Neutrophil (primary cell): Measurements from ENCODE around the gene FOXN4.

Source experiments
- H3K27ac ChIP-seq: fragments of 200-600 bp; sonication (generic); 2 replicates; pipeline ENCODE4 v1.5.1; 2016; ENCODE audit warnings: mild to moderate bottlenecking, moderate library complexity
- H3K27me3 ChIP-seq: fragments of 200-600 bp; sonication (generic); 2 replicates; pipeline ENCODE4 v1.6.0; 2016; ENCODE audit warnings: mild to moderate bottlenecking
- H3K36me3 ChIP-seq: fragments of 200-600 bp; sonication (generic); 2 replicates; pipeline ENCODE4 v1.5.1; 2017
- H3K4me1 ChIP-seq, 2 experiments: fragments of 200-600 bp in 1 of 2; sonication (generic) in 1 of 2; 1 replicate in 1 of 2; 2 replicates in 1 of 2; pipeline versions ENCODE4 v1.5.1 to v1.6.1; 2013 to 2016; ENCODE audit warnings: low read depth in 1 of 2, low read length in 1 of 2, mild to moderate bottlenecking in 1 of 2, moderate library complexity in 1 of 2; ENCODE audit not compliant: control insufficient read depth in 1 of 2, insufficient read depth in 1 of 2
- H3K4me3 ChIP-seq, 2 experiments: fragments of 200-600 bp in 1 of 2; sonication (generic) in 1 of 2; 1 replicate in 1 of 2; 2 replicates in 1 of 2; pipeline ENCODE4 v1.5.1; 2013 to 2016; ENCODE audit warnings: low read depth in 1 of 2, low read length in 1 of 2, mild to moderate bottlenecking in 1 of 2, moderate library complexity in 1 of 2
- H3K9me3 ChIP-seq: fragments of 200-600 bp; sonication (generic); 2 replicates; pipeline ENCODE4 v1.5.1; 2016
- CTCF ChIP-seq: fragments of 200-600 bp; sonication (generic); IDR thresholded peaks from 2 replicates; pipeline ENCODE4 v1.5.1; 2016; ENCODE audit warnings: antibody characterized with exemption

The FOXN4 gene

GRCh38 chr12:109256011-109256410 lies 53.1 kb downstream of the FOXN4 start:
- TF ChIP-seq CTCF = no peak
- Histone ChIP-seq H3K4me3 (no peak overlapping the region), H3K27ac (no peak overlapping the region), H3K9me3 (no peaks in the 10 kb centered on the region), H3K4me1 (no peaks in the 10 kb centered on the region), H3K36me3 (peaks cover 11% of the 10 kb centered on the region), H3K27me3 (no peaks in the 10 kb centered on the region)

- Histone ChIP-seq H3K27ac (no peak overlapping the region), H3K4me1 (no peaks in the 10 kb centered on the region), H3K4me3 (no peak overlapping the region), H3K36me3 (peaks cover 9% of the 10 kb centered on the region), H3K27me3 (no peaks in the 10 kb centered on the region), H3K9me3 (no peaks in the 10 kb centered on the region)
- TF ChIP-seq CTCF = no peak
Observed at GRCh38 chr12:109255377-109255776, 53.7 kb downstream of the FOXN4 start.

GRCh38 chr12:109253913-109254544 lies 55.1 kb downstream of the FOXN4 start:
- Histone ChIP-seq H3K27ac (no peak overlapping the region), H3K4me1 (peaks cover 9 to 10% of the 10 kb centered on the region in 2 experiments), H3K36me3 (peaks cover 9% of the 10 kb centered on the region), H3K27me3 (no peaks in the 10 kb centered on the region), H3K9me3 (no peaks in the 10 kb centered on the region), H3K4me3 (no peak overlapping the region)
- TF ChIP-seq CTCF = no peak

- Histone ChIP-seq H3K27ac (no peak overlapping the region), H3K9me3 (no peaks in the 10 kb centered on the region), H3K4me1 (peaks cover 12 to 15% of the 10 kb centered on the region in 2 experiments), H3K27me3 (no peaks in the 10 kb centered on the region), H3K4me3 (no peak overlapping the region), H3K36me3 (no peaks in the 10 kb centered on the region)
- no peak for TF ChIP-seq CTCF
Observed at GRCh38 chr12:109252799-109253198, 56.3 kb downstream of the FOXN4 start.

- Histone ChIP-seq H3K36me3 (no peaks in the 10 kb centered on the region), H3K27ac (no peak overlapping the region), H3K4me3 (no peak overlapping the region), H3K9me3 (no peaks in the 10 kb centered on the region), H3K27me3 (no peaks in the 10 kb centered on the region), H3K4me1 (peaks cover 13 to 19% of the 10 kb centered on the region in 2 experiments)
- no peak for TF ChIP-seq CTCF
Observed at GRCh38 chr12:109250523-109250922, 58.6 kb downstream of the FOXN4 start.
